GM12878 (cell line): ENCODE data around the gene RAB30. TPM values are rescaled to one million over a fixed set of nuclear protein-coding genes. Genes with fewer than 3 reads are reported as not detected.

Source experiments
- ATAC-seq: fragments of 200-7000 bp; cut with Tn5 transposase; 3 replicates; pipeline ENCODE4 v1.9.1; 2020; ENCODE audit warnings: mild to moderate bottlenecking, moderate library complexity
- BruUV-seq: library from RNA; stranded (reverse); fragments of 400-500 nt; replicated peaks from 2 replicates; lab custom pipeline; 2021; lab: Mats Ljungman, UMichigan
- CTCF ChIA-PET: fragments of 300-600 bp; sonication (Branson Sonifier 250); formaldehyde crosslinking; extraction: SDS; loops from one replicate; lab custom pipeline; 2021; ENCODE audit warnings: inconsistent platforms; lab: Yijun Ruan, JAX
- POLR2A ChIA-PET: fragments of 350-600 bp; formaldehyde crosslinking; extraction: SDS; loops from one replicate; lab custom pipeline; 2021; ENCODE audit warnings: inconsistent platforms; lab: Charles Lee
- RAD21 ChIA-PET: fragments of 300-600 bp; sonication (Branson Sonifier 250); formaldehyde crosslinking; loops from one replicate; lab custom pipeline; 2023; ENCODE audit warnings: antibody characterized with exemption; ENCODE audit not compliant: unreplicated experiment; lab: Charles Lee
- SMC1A ChIA-PET: fragments of 300-600 bp; sonication (Branson Sonifier 250); formaldehyde crosslinking; loops from one replicate; lab custom pipeline; 2023; ENCODE audit not compliant: unreplicated experiment, uncharacterized antibody; lab: Charles Lee
- DNase-seq: peaks from one replicate; pipeline ENCODE4 v3.0.0-alpha.2; 2011; ENCODE audit warnings: low read depth, low spot score
- FAIRE-seq: peaks from 3 replicates; lab custom pipeline; 2011; peaks lifted over from hg19 to GRCh38; lab: Jason Lieb, UNC
- H2AFZ ChIP-seq: 2 replicates; pipeline ENCODE4 v1.6.0; 2011; ENCODE audit warnings: low read depth, low read length, control low read depth; ENCODE audit not compliant: control insufficient read depth
- H3K27ac ChIP-seq: 2 replicates; pipeline ENCODE4 v1.5.1; 2011; ENCODE audit warnings: control low read depth; ENCODE audit not compliant: control insufficient read depth, insufficient read depth
- H3K27me3 ChIP-seq, 2 experiments: replicated peaks in 1 of 2; 2 replicates each; pipeline versions ENCODE4 v1.6.0 to v1.6.1; 2011; ENCODE audit warnings: low read length in 1 of 2; ENCODE audit not compliant: control insufficient read depth in 2 of 2, insufficient read depth in 2 of 2
- H3K36me3 ChIP-seq, 2 experiments: 2 replicates each; pipeline ENCODE4 v1.5.1; 2011; ENCODE audit warnings: low read length in 1 of 2; ENCODE audit not compliant: control insufficient read depth in 2 of 2, insufficient read depth in 2 of 2
- H3K4me1 ChIP-seq: 2 replicates; pipeline ENCODE4 v1.6.1; 2011; ENCODE audit warnings: mild to moderate bottlenecking, low read length, moderate library complexity, mixed read lengths; ENCODE audit not compliant: control insufficient read depth, insufficient read depth
- H3K4me2 ChIP-seq: 2 replicates; pipeline ENCODE4 v1.6.0; 2011; ENCODE audit warnings: control low read depth; ENCODE audit not compliant: control insufficient read depth, insufficient read depth
- H3K4me3 ChIP-seq: fragments of 200-600 bp; sonication (generic); 2 replicates; pipeline ENCODE4 v1.5.1; 2016
- H3K79me2 ChIP-seq: 2 replicates; pipeline ENCODE4 v1.6.0; 2011; ENCODE audit warnings: low read length; ENCODE audit not compliant: control insufficient read depth, insufficient read depth
- H3K9ac ChIP-seq: 2 replicates; pipeline ENCODE4 v1.8.0; 2011; ENCODE audit warnings: low read length, control low read depth, mixed read lengths; ENCODE audit not compliant: control insufficient read depth, insufficient read depth
- H3K9me3 ChIP-seq: replicated peaks from 3 replicates; pipeline ENCODE4 v1.5.1; 2011; ENCODE audit warnings: mild to moderate bottlenecking, low read length; ENCODE audit not compliant: control insufficient read depth, insufficient read depth
- H4K20me1 ChIP-seq: 2 replicates; pipeline ENCODE4 v1.6.0; 2011; ENCODE audit not compliant: control insufficient read depth, insufficient read depth
- BACH1 ChIP-seq: fragments of 450-650 bp; IDR thresholded peaks from 2 replicates; pipeline ENCODE4 v1.6.1; 2017; ENCODE audit warnings: mild to moderate bottlenecking, borderline replicate concordance
- BCL11A ChIP-seq: IDR thresholded peaks from 2 replicates; pipeline ENCODE4 v1.6.1; 2011; ENCODE audit warnings: low read depth, low read length
- IKZF1 ChIP-seq: fragments of 450-650 bp; conservative IDR thresholded peaks from 2 replicates; pipeline ENCODE4 v1.6.1; 2017; ENCODE audit warnings: antibody characterized with exemption, mild to moderate bottlenecking
- NFXL1 ChIP-seq: fragments of 450-650 bp; IDR thresholded peaks from 2 replicates; pipeline ENCODE4 v1.6.1; 2017; ENCODE audit warnings: antibody characterized with exemption, mild to moderate bottlenecking, borderline replicate concordance
- WGBS: methylation state at CpG from one replicate; pipeline ENCODE4 v1.1.6; 2016; ENCODE audit warnings: low lambda C conversion rate; ENCODE audit not compliant: insufficient replicate concordance, insufficient coverage; ENCODE audit errors: missing lambda C conversion rate; 5-methylcytosine and 5-hydroxymethylcytosine counted together
- in situ Hi-C: fragments of 300-500 bp; cut with MboI; formaldehyde crosslinking; loops from 9 replicates; pipeline ENCODE4 v1.14.3; 2018; ENCODE audit warnings: mixed read lengths
- intact Hi-C: fragments of 100-400 bp; cut with micrococcal nuclease; formaldehyde crosslinking; loops from one replicate; pipeline ENCODE4 v1.14.2; 2022; ENCODE audit not compliant: unreplicated experiment
- polyA plus RNA-seq, 11 experiments: library from polyadenylated mRNA; depleted of rRNA in 4 of 11; unstranded in 6 of 11; stranded (reverse) in 5 of 11; fragments of >200 nt; fragmentation: Nextera tagmentation in 4 of 11; fragmentation: Illumina TruSeq in 1 of 11; extraction: Ambion mirVana in 4 of 11; extraction: Trizol in 1 of 11; gene quantifications; 1 replicate in 1 of 11; 2 replicates in 10 of 11; pipeline versions ENCODE4 v1.2.1 to v1.2.3, GENCODE V29; 2011 to 2016; ENCODE audit warnings: inconsistent platforms in 2 of 11, missing spikeins in 2 of 11, low read depth in 1 of 11
- total RNA-seq, 4 experiments: library from RNA; depleted of rRNA in 3 of 4; stranded (reverse); fragments of >200 nt in 3 of 4; fragmentation: Illumina TruSeq in 1 of 4; extraction: Trizol in 1 of 4; gene quantifications; 2 replicates each; pipeline versions ENCODE4 v1.2.1 to v1.2.3, GENCODE V29; 2013 to 2021
- TF ChIP-seq, protein P1 (sequence below): IDR thresholded peaks from 2 replicates; pipeline ENCODE4 v1.6.1; 2012; ENCODE audit warnings: low read depth, low read length, improper control_type of control experiment
- TF ChIP-seq, protein P2 (sequence below): IDR thresholded peaks from 2 replicates; pipeline ENCODE4 v1.6.1; 2011; ENCODE audit warnings: low read depth, low read length, improper control_type of control experiment, borderline replicate concordance
- TF ChIP-seq, protein P3 (sequence below): fragments of 450-650 bp; IDR thresholded peaks from 2 replicates; pipeline ENCODE4 v1.6.1; 2016; ENCODE audit warnings: mild to moderate bottlenecking
- TF ChIP-seq, protein P4 (sequence below): IDR thresholded peaks from 2 replicates; pipeline ENCODE4 v1.6.1; 2012; ENCODE audit warnings: low read depth, low read length, improper control_type of control experiment
- TF ChIP-seq, protein P5 (sequence below): fragments of 450-650 bp; IDR thresholded peaks from 2 replicates; pipeline ENCODE4 v1.6.1; 2014; ENCODE audit warnings: mild to moderate bottlenecking
- TF ChIP-seq, protein P6 (sequence below): IDR thresholded peaks from 2 replicates; pipeline ENCODE4 v1.6.1; 2011; ENCODE audit warnings: borderline replicate concordance, low read depth, mild to moderate bottlenecking, moderate library complexity, low read length; ENCODE audit not compliant: insufficient read depth, poor library complexity, severe bottlenecking

Gene RAB30
- total and polyA plus RNA-seq, 10 of the 15 experiments (the other 5 are each of a cell fraction or from before 2014, with no cell fraction given) = 9.8 to 26.7 (median 19.2) TPM

DNA sequence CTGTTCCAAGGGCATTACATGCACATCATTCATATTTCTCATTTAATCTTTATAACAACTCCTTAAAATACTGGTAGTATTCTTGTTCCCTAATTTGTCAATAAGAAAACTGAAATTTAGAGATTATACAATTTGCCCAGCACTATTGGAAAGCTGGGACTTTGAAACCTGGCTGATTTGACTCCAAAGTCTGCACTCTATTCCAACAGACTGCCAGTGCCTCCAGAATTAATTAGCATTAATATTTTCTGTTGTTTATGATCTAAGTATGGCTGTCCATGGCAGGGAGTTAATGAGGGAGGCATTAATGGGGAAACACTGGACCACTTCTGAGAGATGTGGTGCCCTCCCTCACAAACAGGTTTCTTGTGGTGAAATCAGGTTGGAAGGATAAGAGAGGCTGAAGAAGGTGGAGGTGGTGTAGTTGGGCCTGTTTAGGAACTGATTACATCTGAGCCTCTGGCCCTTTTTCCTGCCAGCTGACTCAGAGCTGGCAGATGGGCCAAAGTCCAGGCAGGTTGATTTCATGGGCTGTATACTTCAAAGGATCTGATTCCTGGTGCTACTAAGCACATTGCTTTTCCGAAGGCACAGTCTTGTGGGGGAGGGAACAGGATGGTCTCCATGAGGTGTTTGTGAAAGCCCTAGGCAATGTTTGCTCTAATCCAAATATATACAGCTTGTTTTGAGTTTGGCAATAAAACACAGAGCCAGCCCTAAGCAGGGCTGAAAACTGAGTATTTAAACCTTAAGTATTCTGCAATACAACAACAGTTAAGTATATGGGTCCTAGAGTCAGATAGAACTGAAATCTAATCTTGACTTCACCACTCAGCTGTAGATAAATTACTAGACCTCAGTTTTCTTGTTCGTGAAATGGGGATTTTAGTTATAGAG, 21.0 kb upstream of the RAB30 start:
- FAIRE-seq (no peak), DNase-seq (no peak), ATAC-seq (no peak)
- CTCF ChIA-PET = interaction anchor here (0.8 to 2.5 kb wide), 4 partner anchors 14 to 225 kb away, joined by 3 to 11 read pairs (median 4); no protein-coding TSS in a partner anchor
- H3K4me1 ChIP-seq = no peaks in the 10 kb centered on the region
- H3K9me3 ChIP-seq = no peaks in the 10 kb centered on the region
- SMC1A ChIA-PET = interaction anchor here (0.6 to 2.6 kb wide), 14 partner anchors 12 to 185 kb away, joined by 3 to 7 read pairs (median 3); no protein-coding TSS in a partner anchor
- no peaks in the 10 kb centered on the region for H4K20me1 ChIP-seq
- H3K36me3 ChIP-seq = no peaks in the 10 kb centered on the region
- BruUV-seq = no TSS peak
- H3K9ac ChIP-seq = no peak overlapping the region
- intact Hi-C loops = no loop called here
- no peak overlapping the region for H3K27ac ChIP-seq
- H3K27me3 ChIP-seq = no peaks in the 10 kb centered on the region
- RAD21 ChIA-PET = interaction anchor here (0.9 to 1.6 kb wide), 2 partner anchors 17 to 23 kb away, joined by 3 read pairs; no protein-coding TSS in a partner anchor
- in situ Hi-C loops = no loop called here
- no peak overlapping the region for H3K4me3 ChIP-seq
- no peak overlapping the region for H2AFZ ChIP-seq
- POLR2A ChIA-PET = interaction anchor here (0.6 to 0.8 kb wide), 4 partner anchors 13 to 64 kb away, joined by 3 to 4 read pairs (median 3); partner anchors contain the start of gene PCF11
- no peak overlapping the region for H3K4me2 ChIP-seq
- whole genome bisulfite sequencing = 98% methylated on average over 2 of the region's 2 CpGs
- H3K79me2 ChIP-seq = no peaks in the 10 kb centered on the region
- TF ChIP-seq NFXL1 = no peak
- no peak for TF ChIP-seq BCL11A
- TF ChIP-seq BACH1 = no peak
- TF ChIP-seq, protein P1, sequence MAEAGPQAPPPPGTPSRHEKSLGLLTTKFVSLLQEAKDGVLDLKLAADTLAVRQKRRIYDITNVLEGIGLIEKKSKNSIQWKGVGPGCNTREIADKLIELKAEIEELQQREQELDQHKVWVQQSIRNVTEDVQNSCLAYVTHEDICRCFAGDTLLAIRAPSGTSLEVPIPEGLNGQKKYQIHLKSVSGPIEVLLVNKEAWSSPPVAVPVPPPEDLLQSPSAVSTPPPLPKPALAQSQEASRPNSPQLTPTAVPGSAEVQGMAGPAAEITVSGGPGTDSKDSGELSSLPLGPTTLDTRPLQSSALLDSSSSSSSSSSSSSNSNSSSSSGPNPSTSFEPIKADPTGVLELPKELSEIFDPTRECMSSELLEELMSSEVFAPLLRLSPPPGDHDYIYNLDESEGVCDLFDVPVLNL = no peak
- TF ChIP-seq, protein P2, sequence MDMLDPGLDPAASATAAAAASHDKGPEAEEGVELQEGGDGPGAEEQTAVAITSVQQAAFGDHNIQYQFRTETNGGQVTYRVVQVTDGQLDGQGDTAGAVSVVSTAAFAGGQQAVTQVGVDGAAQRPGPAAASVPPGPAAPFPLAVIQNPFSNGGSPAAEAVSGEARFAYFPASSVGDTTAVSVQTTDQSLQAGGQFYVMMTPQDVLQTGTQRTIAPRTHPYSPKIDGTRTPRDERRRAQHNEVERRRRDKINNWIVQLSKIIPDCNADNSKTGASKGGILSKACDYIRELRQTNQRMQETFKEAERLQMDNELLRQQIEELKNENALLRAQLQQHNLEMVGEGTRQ = no peak
- TF ChIP-seq, protein P3, sequence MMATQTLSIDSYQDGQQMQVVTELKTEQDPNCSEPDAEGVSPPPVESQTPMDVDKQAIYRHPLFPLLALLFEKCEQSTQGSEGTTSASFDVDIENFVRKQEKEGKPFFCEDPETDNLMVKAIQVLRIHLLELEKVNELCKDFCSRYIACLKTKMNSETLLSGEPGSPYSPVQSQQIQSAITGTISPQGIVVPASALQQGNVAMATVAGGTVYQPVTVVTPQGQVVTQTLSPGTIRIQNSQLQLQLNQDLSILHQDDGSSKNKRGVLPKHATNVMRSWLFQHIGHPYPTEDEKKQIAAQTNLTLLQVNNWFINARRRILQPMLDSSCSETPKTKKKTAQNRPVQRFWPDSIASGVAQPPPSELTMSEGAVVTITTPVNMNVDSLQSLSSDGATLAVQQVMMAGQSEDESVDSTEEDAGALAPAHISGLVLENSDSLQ = no peak
- no peak for TF ChIP-seq IKZF1
- TF ChIP-seq, protein P4, sequence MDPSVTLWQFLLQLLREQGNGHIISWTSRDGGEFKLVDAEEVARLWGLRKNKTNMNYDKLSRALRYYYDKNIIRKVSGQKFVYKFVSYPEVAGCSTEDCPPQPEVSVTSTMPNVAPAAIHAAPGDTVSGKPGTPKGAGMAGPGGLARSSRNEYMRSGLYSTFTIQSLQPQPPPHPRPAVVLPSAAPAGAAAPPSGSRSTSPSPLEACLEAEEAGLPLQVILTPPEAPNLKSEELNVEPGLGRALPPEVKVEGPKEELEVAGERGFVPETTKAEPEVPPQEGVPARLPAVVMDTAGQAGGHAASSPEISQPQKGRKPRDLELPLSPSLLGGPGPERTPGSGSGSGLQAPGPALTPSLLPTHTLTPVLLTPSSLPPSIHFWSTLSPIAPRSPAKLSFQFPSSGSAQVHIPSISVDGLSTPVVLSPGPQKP = no peak
- TF ChIP-seq, protein P5, sequence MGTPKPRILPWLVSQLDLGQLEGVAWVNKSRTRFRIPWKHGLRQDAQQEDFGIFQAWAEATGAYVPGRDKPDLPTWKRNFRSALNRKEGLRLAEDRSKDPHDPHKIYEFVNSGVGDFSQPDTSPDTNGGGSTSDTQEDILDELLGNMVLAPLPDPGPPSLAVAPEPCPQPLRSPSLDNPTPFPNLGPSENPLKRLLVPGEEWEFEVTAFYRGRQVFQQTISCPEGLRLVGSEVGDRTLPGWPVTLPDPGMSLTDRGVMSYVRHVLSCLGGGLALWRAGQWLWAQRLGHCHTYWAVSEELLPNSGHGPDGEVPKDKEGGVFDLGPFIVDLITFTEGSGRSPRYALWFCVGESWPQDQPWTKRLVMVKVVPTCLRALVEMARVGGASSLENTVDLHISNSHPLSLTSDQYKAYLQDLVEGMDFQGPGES = no peak
- TF ChIP-seq, protein P6, sequence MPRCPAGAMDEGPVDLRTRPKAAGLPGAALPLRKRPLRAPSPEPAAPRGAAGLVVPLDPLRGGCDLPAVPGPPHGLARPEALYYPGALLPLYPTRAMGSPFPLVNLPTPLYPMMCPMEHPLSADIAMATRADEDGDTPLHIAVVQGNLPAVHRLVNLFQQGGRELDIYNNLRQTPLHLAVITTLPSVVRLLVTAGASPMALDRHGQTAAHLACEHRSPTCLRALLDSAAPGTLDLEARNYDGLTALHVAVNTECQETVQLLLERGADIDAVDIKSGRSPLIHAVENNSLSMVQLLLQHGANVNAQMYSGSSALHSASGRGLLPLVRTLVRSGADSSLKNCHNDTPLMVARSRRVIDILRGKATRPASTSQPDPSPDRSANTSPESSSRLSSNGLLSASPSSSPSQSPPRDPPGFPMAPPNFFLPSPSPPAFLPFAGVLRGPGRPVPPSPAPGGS = no peak
